Mucosa of rectum (tissue), 2 donors: ENCODE measurements around the gene TBC1D1.

Experiments
- H3K27ac ChIP-seq, 2 donors: one replicate each; pipeline ENCODE4 v1.7.0; 2013; ENCODE audit warnings: inconsistent platforms in 2 of 2, low read depth in 2 of 2, low read length in 2 of 2
- H3K27me3 ChIP-seq, 2 donors: one replicate each; pipeline ENCODE4 v1.7.0; 2013; ENCODE audit warnings: low read length in 2 of 2; ENCODE audit not compliant: control insufficient read depth in 2 of 2, insufficient read depth in 2 of 2
- H3K36me3 ChIP-seq, 2 donors: one replicate each; pipeline ENCODE4 v1.7.0; 2013; ENCODE audit warnings: low read length in 2 of 2; ENCODE audit not compliant: control insufficient read depth in 2 of 2, insufficient read depth in 2 of 2
- H3K4me1 ChIP-seq, 2 donors: one replicate each; pipeline ENCODE4 v1.7.0; 2013; ENCODE audit warnings: low read length in 2 of 2, mild to moderate bottlenecking in 1 of 2; ENCODE audit not compliant: control insufficient read depth in 2 of 2, insufficient read depth in 2 of 2
- H3K4me3 ChIP-seq, 2 donors: one replicate each; pipeline ENCODE4 v1.7.0; 2013; ENCODE audit warnings: low read length in 2 of 2
- H3K9ac ChIP-seq, 2 donors: one replicate each; pipeline ENCODE4 v1.7.0; 2013; ENCODE audit warnings: low read length in 2 of 2, low read depth in 1 of 2, mild to moderate bottlenecking in 1 of 2
- H3K9me3 ChIP-seq, 2 donors: one replicate each; pipeline ENCODE4 v1.7.0; 2013; ENCODE audit warnings: low read length in 2 of 2; ENCODE audit not compliant: control insufficient read depth in 2 of 2
- donor health status: healthy.
- donor health status: Normal muscosa, but diverticular disease.

Gene TBC1D1

GRCh38 chr4:38056011-38056685 lies 165.3 kb downstream of the TBC1D1 start:
- no peak overlapping the region for H3K27ac ChIP-seq

GRCh38 chr4:38058151-38058550 lies 167.3 kb downstream of the TBC1D1 start:
- peaks cover 16 to 25% of the 10 kb centered on the region in 2 donors for H3K36me3 ChIP-seq
- H3K4me3 ChIP-seq = no peak overlapping the region
- H3K4me1 ChIP-seq = peaks cover 3 to 9% of the 10 kb centered on the region in 2 donors
- H3K9ac ChIP-seq = no peak overlapping the region
- H3K27ac ChIP-seq = no peak overlapping the region
- H3K9me3 ChIP-seq = no peaks in the 10 kb centered on the region
- no peaks in the 10 kb centered on the region for H3K27me3 ChIP-seq

More at GRCh38 chr4:38056011-38056685, 165.3 kb downstream of the TBC1D1 start:
- Histone ChIP-seq H3K27me3 (no peaks in the 10 kb centered on the region), H3K36me3 (peaks cover 16 to 25% of the 10 kb centered on the region in 2 donors), H3K4me3 (no peak overlapping the region), H3K9me3 (no peaks in the 10 kb centered on the region), H3K9ac (no peak overlapping the region), H3K4me1 (no peaks in the 10 kb centered on the region)

GRCh38 chr4:38060829-38061431 lies 170.0 kb downstream of the TBC1D1 start:
- no peak overlapping the region for H3K9ac ChIP-seq
- peaks cover 10 to 12% of the 10 kb centered on the region in 2 donors for H3K36me3 ChIP-seq
- no peak overlapping the region for H3K27ac ChIP-seq
- peaks cover 3 to 9% of the 10 kb centered on the region in 2 donors for H3K4me1 ChIP-seq
- H3K4me3 ChIP-seq = no peak overlapping the region
- no peaks in the 10 kb centered on the region for H3K9me3 ChIP-seq
- H3K27me3 ChIP-seq = no peaks in the 10 kb centered on the region

- Histone ChIP-seq H3K9me3 (no peaks in the 10 kb centered on the region), H3K4me3 (peak overlapping the region; percentile 52 to 78), H3K4me1 (peaks cover 3 to 9% of the 10 kb centered on the region in 2 donors), H3K27ac (peak overlapping the region; percentile 41 to 48), H3K36me3 (peaks cover 7% of the 10 kb centered on the region in 2 donors), H3K27me3 (no peaks in the 10 kb centered on the region), H3K9ac (peak overlapping the region; percentile 57 to 76)
These were observed 171.3 kb downstream of the TBC1D1 start for GRCh38 chr4:38062088-38062775.

- Histone ChIP-seq H3K4me1 (peaks cover 3 to 9% of the 10 kb centered on the region in 2 donors), H3K27ac (peak overlapping the region; percentile 41 to 48), H3K9me3 (no peaks in the 10 kb centered on the region), H3K36me3 (peaks cover 7 to 8% of the 10 kb centered on the region in 2 donors), H3K4me3 (peak overlapping the region; percentile 28 to 52), H3K9ac (peak overlapping the region; percentile 32 to 48), H3K27me3 (no peaks in the 10 kb centered on the region)
These were observed 171.9 kb downstream of the TBC1D1 start for GRCh38 chr4:38062776-38063097.

GRCh38 chr4:38065176-38065575 lies 174.3 kb downstream of the TBC1D1 start:
- H3K27ac ChIP-seq = no peak overlapping the region
- no peak overlapping the region for H3K4me3 ChIP-seq
- H3K9ac ChIP-seq = no peak overlapping the region
- peaks cover 6 to 8% of the 10 kb centered on the region in 2 donors for H3K36me3 ChIP-seq
- no peaks in the 10 kb centered on the region for H3K9me3 ChIP-seq
- no peaks in the 10 kb centered on the region for H3K27me3 ChIP-seq
- H3K4me1 ChIP-seq = peaks cover 7 to 19% of the 10 kb centered on the region in 2 donors

GRCh38 chr4:38065900-38066299 lies 175.0 kb downstream of the TBC1D1 start:
- Histone ChIP-seq H3K27ac (no peak overlapping the region), H3K27me3 (no peaks in the 10 kb centered on the region), H3K9ac (no peak overlapping the region), H3K4me3 (no peak overlapping the region), H3K36me3 (peaks cover 6 to 8% of the 10 kb centered on the region in 2 donors), H3K9me3 (no peaks in the 10 kb centered on the region), H3K4me1 (peaks cover 7 to 19% of the 10 kb centered on the region in 2 donors)

- Histone ChIP-seq H3K9me3 (no peaks in the 10 kb centered on the region), H3K9ac (no peak overlapping the region), H3K4me1 (peaks cover 5 to 20% of the 10 kb centered on the region in 2 donors), H3K27ac (no peak overlapping the region), H3K27me3 (no peaks in the 10 kb centered on the region), H3K36me3 (peaks cover 6 to 8% of the 10 kb centered on the region in 2 donors), H3K4me3 (no peak overlapping the region)
These were observed 176.6 kb downstream of the TBC1D1 start for GRCh38 chr4:38067499-38067898.

- Histone ChIP-seq H3K36me3 (peaks cover 6 to 8% of the 10 kb centered on the region in 2 donors), H3K9ac (no peak overlapping the region), H3K9me3 (no peaks in the 10 kb centered on the region), H3K27ac (no peak overlapping the region), H3K4me3 (no peak overlapping the region), H3K4me1 (peaks cover 5 to 14% of the 10 kb centered on the region in 2 donors), H3K27me3 (no peaks in the 10 kb centered on the region)
These were observed 177.2 kb downstream of the TBC1D1 start for GRCh38 chr4:38068107-38068506.

GRCh38 chr4:38069271-38069760 lies 178.4 kb downstream of the TBC1D1 start:
- no peak overlapping the region for H3K4me3 ChIP-seq
- no peaks in the 10 kb centered on the region for H3K9me3 ChIP-seq
- H3K27me3 ChIP-seq = no peaks in the 10 kb centered on the region
- H3K4me1 ChIP-seq = peaks cover 5 to 13% of the 10 kb centered on the region in 2 donors
- H3K9ac ChIP-seq = peak overlapping the region in 1 of 2 donors; percentile 42
- H3K36me3 ChIP-seq = peaks cover 6 to 8% of the 10 kb centered on the region in 2 donors
- H3K27ac ChIP-seq = peak overlapping the region; percentile 44 to 58
